OCI-LY1 (cell line): ENCODE measurements around the gene FARP1.

Source experiments
- H2AFZ ChIP-seq: fragments of 200-600 bp; sonication (generic), shearing (Covaris generic); 2 replicates; pipeline ENCODE4 v1.6.0; 2014; ENCODE audit warnings: antibody characterized with exemption, mild to moderate bottlenecking, low read length
- H3F3A ChIP-seq: fragments of 200-600 bp; sonication (generic), shearing (Covaris generic); 2 replicates; pipeline ENCODE4 v1.6.0; 2014; ENCODE audit warnings: mild to moderate bottlenecking, antibody characterized with exemption, low read length, moderate library complexity; ENCODE audit not compliant: insufficient read depth
- H3K27ac ChIP-seq: fragments of 200-600 bp; sonication (generic); 2 replicates; pipeline ENCODE4 v1.5.1; 2014; ENCODE audit warnings: low read length, mixed run types, mild to moderate bottlenecking, low read depth; ENCODE audit not compliant: poor library complexity, severe bottlenecking
- H3K27me3 ChIP-seq: fragments of 200-600 bp; sonication (generic); 2 replicates; pipeline ENCODE4 v1.6.0; 2014; ENCODE audit warnings: antibody characterized with exemption, mild to moderate bottlenecking, low read length, moderate library complexity; ENCODE audit not compliant: insufficient read depth
- H3K36me3 ChIP-seq: fragments of 200-600 bp; sonication (generic); 2 replicates; pipeline ENCODE4 v1.6.1; 2014; ENCODE audit warnings: mild to moderate bottlenecking, antibody characterized with exemption, low read length, moderate library complexity, mixed read lengths; ENCODE audit not compliant: insufficient read depth
- H3K4me1 ChIP-seq: fragments of 200-600 bp; sonication (generic); 2 replicates; pipeline ENCODE4 v1.5.1; 2014; ENCODE audit warnings: mild to moderate bottlenecking, low read length, moderate library complexity; ENCODE audit not compliant: insufficient read depth, severe bottlenecking
- H3K4me2 ChIP-seq: fragments of 200-600 bp; sonication (generic), shearing (Covaris generic); 2 replicates; pipeline ENCODE4 v1.6.1; 2014; ENCODE audit warnings: low read length
- H3K4me3 ChIP-seq: fragments of 200-600 bp; sonication (generic); 2 replicates; pipeline ENCODE4 v1.5.1; 2014; ENCODE audit warnings: low read length, low read depth, mild to moderate bottlenecking, mixed read lengths; ENCODE audit not compliant: poor library complexity, severe bottlenecking
- H3K79me2 ChIP-seq: fragments of 200-600 bp; shearing (Covaris generic); 2 replicates; pipeline ENCODE4 v1.6.1; 2016; ENCODE audit warnings: mixed run types, low read length, mixed read lengths; ENCODE audit not compliant: insufficient read depth
- H3K9ac ChIP-seq: fragments of 200-600 bp; sonication (generic), shearing (Covaris generic); 2 replicates; pipeline ENCODE4 v1.6.1; 2014; ENCODE audit warnings: mild to moderate bottlenecking, low read length, mixed read lengths
- H3K9me2 ChIP-seq: fragments of 200-600 bp; sonication (generic), shearing (Covaris generic); 2 replicates; pipeline ENCODE4 v1.6.1; 2014; ENCODE audit warnings: low read depth, mild to moderate bottlenecking, low read length, mixed read lengths
- H3K9me3 ChIP-seq: fragments of 200-600 bp; shearing (Covaris generic); 2 replicates; pipeline ENCODE4 v1.6.1; 2014; ENCODE audit warnings: low read length, mixed read lengths
- H4K20me1 ChIP-seq: fragments of 200-600 bp; sonication (generic), shearing (Covaris generic); 2 replicates; pipeline ENCODE4 v1.6.0; 2016; ENCODE audit warnings: mild to moderate bottlenecking, low read length; ENCODE audit not compliant: insufficient read depth
- CTCF ChIP-seq: fragments of 200-600 bp; sonication (generic), shearing (Covaris generic); IDR thresholded peaks from 2 replicates; pipeline ENCODE4 v1.5.1; 2017; ENCODE audit warnings: mild to moderate bottlenecking, antibody characterized with exemption, low read length, moderate library complexity, mixed read lengths
- EZH2 ChIP-seq: fragments of 200-600 bp; sonication (generic), shearing (Covaris generic); IDR thresholded peaks from 2 replicates; pipeline ENCODE4 v1.8.0; 2017; ENCODE audit warnings: borderline replicate concordance, mixed run types, mild to moderate bottlenecking, antibody characterized with exemption, low read length, moderate library complexity, mixed read lengths

The FARP1 gene

GRCh38 chr13:98487016-98487415 is 344.1 kb downstream of the FARP1 start:
- Histone ChIP-seq H3K9me2 (no peaks in the 10 kb centered on the region), H3K36me3 (no peaks in the 10 kb centered on the region), H4K20me1 (peaks cover 8% of the 10 kb centered on the region; the same call in 1 of the 2 replicates), H2AFZ (no peak overlapping the region), H3K4me2 (no peak overlapping the region), H3K27me3 (no peaks in the 10 kb centered on the region), H3K27ac (no peak overlapping the region), H3F3A (no peaks in the 10 kb centered on the region), H3K9me3 (no peaks in the 10 kb centered on the region), H3K4me1 (peaks cover 29% of the 10 kb centered on the region), H3K4me3 (no peak overlapping the region), H3K79me2 (no peaks in the 10 kb centered on the region), H3K9ac (no peak overlapping the region)
- TF ChIP-seq EZH2 (no peak), CTCF (no peak)

GRCh38 chr13:98487522-98487921 is 344.6 kb downstream of the FARP1 start:
- Histone ChIP-seq H3K4me1 (peaks cover 29% of the 10 kb centered on the region), H3K79me2 (no peaks in the 10 kb centered on the region), H3K9me2 (no peaks in the 10 kb centered on the region)

GRCh38 chr13:98488736-98489135 is 345.8 kb downstream of the FARP1 start:
- Histone ChIP-seq H3K9me2 (no peaks in the 10 kb centered on the region), H3K27me3 (no peaks in the 10 kb centered on the region), H3K4me2 (0 out of 2 replicates have a peak overlapping the region, but pooled peaks have one; percentile 7), H3K9ac (no peak overlapping the region), H4K20me1 (peaks cover 10% of the 10 kb centered on the region; the same call in 1 of the 2 replicates), H3K36me3 (no peaks in the 10 kb centered on the region), H3K27ac (peak overlapping the region; percentile 16), H3K9me3 (no peaks in the 10 kb centered on the region), H3K79me2 (no peaks in the 10 kb centered on the region), H3K4me1 (peaks cover 29% of the 10 kb centered on the region), H3F3A (no peaks in the 10 kb centered on the region), H3K4me3 (no peak overlapping the region), H2AFZ (no peak overlapping the region)
- TF ChIP-seq EZH2, result no peak
- TF ChIP-seq CTCF, result no peak

More at GRCh38 chr13:98487522-98487921, 344.6 kb downstream of the FARP1 start:
- no peaks in the 10 kb centered on the region for H3K36me3 ChIP-seq
- no peaks in the 10 kb centered on the region for H3K9me3 ChIP-seq
- H2AFZ ChIP-seq, result no peak overlapping the region
- peaks cover 8% of the 10 kb centered on the region; the same call in 1 of the 2 replicates for H4K20me1 ChIP-seq
- H3K27ac ChIP-seq, result no peak overlapping the region
- no peaks in the 10 kb centered on the region for H3K27me3 ChIP-seq
- no peak overlapping the region for H3K4me3 ChIP-seq
- H3K9ac ChIP-seq, result no peak overlapping the region
- no peak for TF ChIP-seq CTCF
- TF ChIP-seq EZH2, result no peak
- H3K4me2 ChIP-seq, result no peak overlapping the region
- no peaks in the 10 kb centered on the region for H3F3A ChIP-seq
